Measurements from ENCODE around the gene MYMX.

DNA sequence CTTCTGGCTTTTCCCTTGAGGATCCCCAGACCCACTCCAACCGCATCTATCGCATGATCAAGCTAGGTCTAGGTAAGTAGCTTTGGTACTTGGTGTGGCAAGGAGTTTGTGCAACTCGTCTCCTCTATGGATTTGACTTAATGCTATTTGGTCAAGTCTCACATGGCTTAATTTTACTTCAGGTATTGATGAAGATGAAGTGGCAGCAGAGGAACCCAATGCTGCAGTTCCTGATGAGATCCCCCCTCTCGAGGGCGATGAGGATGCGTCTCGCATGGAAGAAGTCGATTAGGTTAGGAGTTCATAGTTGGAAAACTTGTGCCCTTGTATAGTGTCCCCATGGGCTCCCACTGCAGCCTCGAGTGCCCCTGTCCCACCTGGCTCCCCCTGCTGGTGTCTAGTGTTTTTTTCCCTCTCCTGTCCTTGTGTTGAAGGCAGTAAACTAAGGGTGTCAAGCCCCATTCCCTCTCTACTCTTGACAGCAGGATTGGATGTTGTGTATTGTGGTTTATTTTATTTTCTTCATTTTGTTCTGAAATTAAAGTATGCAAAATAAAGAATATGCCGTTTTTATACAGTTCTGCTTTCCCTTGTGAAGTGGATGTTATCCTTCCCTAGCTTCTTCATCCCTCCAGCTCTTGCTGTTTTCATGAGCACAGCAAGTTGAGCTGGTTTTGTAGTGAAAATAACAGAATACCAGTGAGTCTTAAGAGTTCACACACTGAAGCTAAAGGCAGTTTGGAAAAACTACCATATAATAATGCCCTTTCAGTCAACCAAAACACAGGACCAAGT is 36.8 kb downstream of the MYMX start:
- TF ChIP-seq, protein P1, sequence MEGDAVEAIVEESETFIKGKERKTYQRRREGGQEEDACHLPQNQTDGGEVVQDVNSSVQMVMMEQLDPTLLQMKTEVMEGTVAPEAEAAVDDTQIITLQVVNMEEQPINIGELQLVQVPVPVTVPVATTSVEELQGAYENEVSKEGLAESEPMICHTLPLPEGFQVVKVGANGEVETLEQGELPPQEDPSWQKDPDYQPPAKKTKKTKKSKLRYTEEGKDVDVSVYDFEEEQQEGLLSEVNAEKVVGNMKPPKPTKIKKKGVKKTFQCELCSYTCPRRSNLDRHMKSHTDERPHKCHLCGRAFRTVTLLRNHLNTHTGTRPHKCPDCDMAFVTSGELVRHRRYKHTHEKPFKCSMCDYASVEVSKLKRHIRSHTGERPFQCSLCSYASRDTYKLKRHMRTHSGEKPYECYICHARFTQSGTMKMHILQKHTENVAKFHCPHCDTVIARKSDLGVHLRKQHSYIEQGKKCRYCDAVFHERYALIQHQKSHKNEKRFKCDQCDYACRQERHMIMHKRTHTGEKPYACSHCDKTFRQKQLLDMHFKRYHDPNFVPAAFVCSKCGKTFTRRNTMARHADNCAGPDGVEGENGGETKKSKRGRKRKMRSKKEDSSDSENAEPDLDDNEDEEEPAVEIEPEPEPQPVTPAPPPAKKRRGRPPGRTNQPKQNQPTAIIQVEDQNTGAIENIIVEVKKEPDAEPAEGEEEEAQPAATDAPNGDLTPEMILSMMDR (IDR thresholded peaks at IDR 0.05), result peak in 2 of 6 experiments; percentile 11 to 16
- TF ChIP-seq POLR2A (IDR thresholded peaks at IDR 0.05), result no peak
